GM20000 (cell line): ENCODE data around the gene VCAN.

Source experiments
- DNase-seq: peaks from one replicate; pipeline ENCODE4 v3.0.0; 2012; ENCODE audit warnings: low spot score
- CTCF ChIP-seq: IDR thresholded peaks from 2 replicates; pipeline ENCODE4 v1.5.1; 2012; ENCODE audit warnings: mild to moderate bottlenecking, control low read depth; ENCODE audit errors: extremely low read depth, missing control alignments

VCAN gene

GRCh38 chr5:83608122-83608521 is 136.6 kb downstream of the VCAN start:
- peak; percentile 31 for DNase-seq
- TF ChIP-seq CTCF, result peak; percentile 50

GRCh38 chr5:83614841-83615240 is 143.3 kb downstream of the VCAN start:
- TF ChIP-seq CTCF, result no peak
- DNase-seq, result no peak

- DNase-seq, result no peak
- TF ChIP-seq CTCF, result no peak
Measured at GRCh38 chr5:83628360-83628759, 156.8 kb downstream of the VCAN start.
